GF-D8 (cell line): ENCODE data around the gene PDE4D.

ENCODE experiments used
- DNase-seq: peaks from one replicate; lab custom pipeline; 2025; lab: John Stamatoyannopoulos, UW

Gene PDE4D

GRCh38 chr5:59741599-59741998, 151.9 kb downstream of the PDE4D start:
- DNase-seq, result no peak

- DNase-seq, result no peak
These were observed 155.5 kb downstream of the PDE4D start for GRCh38 chr5:59738024-59738423.

- DNase-seq, result no peak
These were observed 160.7 kb downstream of the PDE4D start for GRCh38 chr5:59732806-59733205.

GRCh38 chr5:59732301-59732700, 161.2 kb downstream of the PDE4D start:
- DNase-seq, result no peak

- DNase-seq, result no peak
These were observed 161.7 kb downstream of the PDE4D start for GRCh38 chr5:59731809-59732208.

GRCh38 chr5:59729820-59730219, 163.7 kb downstream of the PDE4D start:
- no peak for DNase-seq

GRCh38 chr5:59729357-59729756, 164.2 kb downstream of the PDE4D start:
- DNase-seq, result no peak

GRCh38 chr5:59728356-59728755, 165.2 kb downstream of the PDE4D start:
- no peak for DNase-seq

- no peak for DNase-seq
These were observed 166.3 kb downstream of the PDE4D start for GRCh38 chr5:59727186-59727585.

- DNase-seq, result no peak
These were observed 168.1 kb downstream of the PDE4D start for GRCh38 chr5:59725392-59725767.

GRCh38 chr5:59724482-59725391, 168.8 kb downstream of the PDE4D start:
- DNase-seq, result no peak

GRCh38 chr5:59722874-59723273, 170.7 kb downstream of the PDE4D start:
- no peak for DNase-seq

GRCh38 chr5:59721741-59722140, 171.8 kb downstream of the PDE4D start:
- no peak for DNase-seq

- no peak for DNase-seq
These were observed 173.5 kb downstream of the PDE4D start for GRCh38 chr5:59720063-59720462.

GRCh38 chr5:59716966-59717500, 176.5 kb downstream of the PDE4D start:
- no peak for DNase-seq

GRCh38 chr5:59716029-59716428, 177.5 kb downstream of the PDE4D start:
- DNase-seq, result no peak

GRCh38 chr5:59715228-59715627, 178.3 kb downstream of the PDE4D start:
- DNase-seq, result no peak

GRCh38 chr5:59713498-59713844, 180.1 kb downstream of the PDE4D start:
- no peak for DNase-seq

GRCh38 chr5:59712836-59713497, 180.6 kb downstream of the PDE4D start:
- DNase-seq, result no peak

GRCh38 chr5:59711310-59711709, 182.2 kb downstream of the PDE4D start:
- no peak for DNase-seq

GRCh38 chr5:59709846-59710245, 183.7 kb downstream of the PDE4D start:
- DNase-seq, result no peak

- no peak for DNase-seq
These were observed 184.1 kb downstream of the PDE4D start for GRCh38 chr5:59709346-59709821.

- no peak for DNase-seq
These were observed 188.6 kb downstream of the PDE4D start for GRCh38 chr5:59704936-59705335.
